DMS79 (cell line): ENCODE data around the gene TMEM52.

Source experiments
- DNase-seq: peaks from one replicate; lab custom pipeline; 2025; lab: John Stamatoyannopoulos, UW

Gene TMEM52

GRCh38 chr1:1869469-1869868 lies 49.6 kb downstream of the TMEM52 start:
- DNase-seq: no peak
